ENCODE data around the gene CYP4B1.

DNA sequence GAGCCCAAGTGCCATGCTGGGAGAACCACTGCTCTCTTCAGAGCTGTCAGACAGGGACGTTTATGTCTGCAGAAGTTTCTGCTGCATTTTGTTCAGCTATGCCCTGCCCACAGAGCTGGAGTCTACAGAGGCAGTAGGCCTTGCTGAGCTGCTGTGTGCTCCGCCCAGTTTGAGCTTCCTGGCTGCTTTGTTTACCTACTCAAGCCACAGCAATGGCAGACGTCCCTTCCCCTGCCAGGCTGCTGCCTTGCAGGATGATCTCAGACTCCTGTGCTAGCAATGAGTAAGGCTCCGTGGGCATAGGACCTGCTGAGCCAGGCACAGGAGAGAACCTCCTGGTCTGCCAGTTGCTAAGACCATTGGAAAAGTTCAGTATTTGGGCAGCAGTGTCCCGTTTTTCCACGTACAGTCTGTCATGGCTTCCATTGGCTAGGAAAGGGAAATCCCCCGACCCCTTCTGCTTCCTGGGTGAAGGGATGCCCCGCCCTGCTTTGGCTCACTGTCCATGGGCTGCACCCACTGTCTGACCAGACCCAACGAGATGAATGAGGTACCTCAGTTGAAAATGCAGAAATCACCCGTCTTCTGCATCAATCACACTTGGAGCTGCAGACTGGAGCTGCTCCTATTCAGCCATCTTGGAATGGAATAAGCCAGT, 31.9 kb downstream of the CYP4B1 start:
- TF ChIP-seq, protein P1, sequence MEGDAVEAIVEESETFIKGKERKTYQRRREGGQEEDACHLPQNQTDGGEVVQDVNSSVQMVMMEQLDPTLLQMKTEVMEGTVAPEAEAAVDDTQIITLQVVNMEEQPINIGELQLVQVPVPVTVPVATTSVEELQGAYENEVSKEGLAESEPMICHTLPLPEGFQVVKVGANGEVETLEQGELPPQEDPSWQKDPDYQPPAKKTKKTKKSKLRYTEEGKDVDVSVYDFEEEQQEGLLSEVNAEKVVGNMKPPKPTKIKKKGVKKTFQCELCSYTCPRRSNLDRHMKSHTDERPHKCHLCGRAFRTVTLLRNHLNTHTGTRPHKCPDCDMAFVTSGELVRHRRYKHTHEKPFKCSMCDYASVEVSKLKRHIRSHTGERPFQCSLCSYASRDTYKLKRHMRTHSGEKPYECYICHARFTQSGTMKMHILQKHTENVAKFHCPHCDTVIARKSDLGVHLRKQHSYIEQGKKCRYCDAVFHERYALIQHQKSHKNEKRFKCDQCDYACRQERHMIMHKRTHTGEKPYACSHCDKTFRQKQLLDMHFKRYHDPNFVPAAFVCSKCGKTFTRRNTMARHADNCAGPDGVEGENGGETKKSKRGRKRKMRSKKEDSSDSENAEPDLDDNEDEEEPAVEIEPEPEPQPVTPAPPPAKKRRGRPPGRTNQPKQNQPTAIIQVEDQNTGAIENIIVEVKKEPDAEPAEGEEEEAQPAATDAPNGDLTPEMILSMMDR (IDR thresholded peaks at IDR 0.05): no peak
- TF ChIP-seq POLR2A (IDR thresholded peaks at IDR 0.05): no peak
- TF ChIP-seq EP300 (IDR thresholded peaks at IDR 0.05): no peak

Data from tibial nerve (tissue), 4 donors.